ENCODE results near the gene KIF3A. TPM values are rescaled to one million over a fixed set of nuclear protein-coding genes. Genes with fewer than 3 reads are reported as not detected.

KIF3A gene
- total RNA-seq, 1 donor from 2014 or later, result 25.4 TPM

DNA sequence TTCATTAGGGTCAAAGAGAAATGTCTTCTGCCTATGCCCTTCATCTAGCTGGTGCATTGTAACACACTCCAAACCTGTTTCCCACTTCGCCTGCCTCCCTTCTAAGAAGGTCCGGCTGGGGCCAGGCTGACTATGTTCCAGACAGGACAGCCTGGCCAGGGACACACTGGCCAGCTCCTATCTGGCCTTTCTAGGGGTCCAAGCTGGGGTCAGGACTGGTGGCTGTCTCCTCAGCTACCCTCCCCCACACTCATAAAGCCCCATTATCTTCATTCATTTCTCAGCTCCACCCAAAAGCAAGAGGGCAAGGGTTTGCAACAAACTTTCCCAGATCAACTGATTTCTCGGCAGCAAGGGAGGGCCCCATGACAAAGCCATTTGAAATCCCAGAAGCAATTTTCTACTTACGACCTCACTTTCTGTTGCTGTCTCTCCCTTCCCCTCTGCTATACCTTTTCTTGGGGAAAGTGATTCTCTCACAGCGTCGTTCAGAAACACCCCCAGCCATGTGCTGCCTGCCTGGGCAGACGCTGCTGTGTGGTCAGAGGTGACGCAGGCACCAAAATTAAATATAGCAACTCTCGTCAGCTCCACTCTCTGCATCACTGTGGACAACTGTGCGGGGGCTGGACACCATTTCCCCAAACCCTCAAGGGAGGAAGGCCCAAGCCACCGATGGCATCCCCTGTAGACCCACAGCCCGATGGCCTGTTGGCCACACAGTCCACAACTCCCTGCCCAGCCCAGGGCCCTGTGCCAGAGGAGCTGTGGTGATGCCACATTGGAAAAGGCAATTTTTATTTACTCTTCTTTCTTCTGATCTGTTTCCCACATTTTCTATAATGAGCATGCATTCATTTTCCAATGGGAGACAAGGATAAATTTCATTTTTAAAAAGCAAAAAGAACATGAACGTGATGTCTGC, 73.3 kb downstream of the KIF3A start:
- Histone ChIP-seq H3K27me3 (ENCODE audit: insufficient read depth, low read length) (no peaks in the 10 kb centered on the region), H2AFZ (ENCODE audit: low read depth, low read length) (no peak overlapping the region), H3K4me3 (ENCODE audit: insufficient read depth, low read depth, low read length) (no peak overlapping the region), H3K9ac (ENCODE audit: low read length) (no peak overlapping the region), H3K4me1 (ENCODE audit: insufficient read depth, low read length) (no peaks in the 10 kb centered on the region), H3K4me2 (ENCODE audit: low read length) (no peak overlapping the region), H4K20me1 (ENCODE audit: insufficient read depth, low read length) (no peaks in the 10 kb centered on the region), H3K36me3 (ENCODE audit: insufficient read depth, low read length) (no peaks in the 10 kb centered on the region), H3K79me2 (ENCODE audit: insufficient read depth, low read length) (no peaks in the 10 kb centered on the region), H3K9me3 (ENCODE audit: insufficient read depth, low read depth, low read length) (no peaks in the 10 kb centered on the region), H3K27ac (ENCODE audit: low read depth, low read length) (no peak overlapping the region)
- TF ChIP-seq, protein P1, sequence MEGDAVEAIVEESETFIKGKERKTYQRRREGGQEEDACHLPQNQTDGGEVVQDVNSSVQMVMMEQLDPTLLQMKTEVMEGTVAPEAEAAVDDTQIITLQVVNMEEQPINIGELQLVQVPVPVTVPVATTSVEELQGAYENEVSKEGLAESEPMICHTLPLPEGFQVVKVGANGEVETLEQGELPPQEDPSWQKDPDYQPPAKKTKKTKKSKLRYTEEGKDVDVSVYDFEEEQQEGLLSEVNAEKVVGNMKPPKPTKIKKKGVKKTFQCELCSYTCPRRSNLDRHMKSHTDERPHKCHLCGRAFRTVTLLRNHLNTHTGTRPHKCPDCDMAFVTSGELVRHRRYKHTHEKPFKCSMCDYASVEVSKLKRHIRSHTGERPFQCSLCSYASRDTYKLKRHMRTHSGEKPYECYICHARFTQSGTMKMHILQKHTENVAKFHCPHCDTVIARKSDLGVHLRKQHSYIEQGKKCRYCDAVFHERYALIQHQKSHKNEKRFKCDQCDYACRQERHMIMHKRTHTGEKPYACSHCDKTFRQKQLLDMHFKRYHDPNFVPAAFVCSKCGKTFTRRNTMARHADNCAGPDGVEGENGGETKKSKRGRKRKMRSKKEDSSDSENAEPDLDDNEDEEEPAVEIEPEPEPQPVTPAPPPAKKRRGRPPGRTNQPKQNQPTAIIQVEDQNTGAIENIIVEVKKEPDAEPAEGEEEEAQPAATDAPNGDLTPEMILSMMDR (IDR thresholded peaks at IDR 0.05; ENCODE audit: insufficient read depth, low read depth, low read length), result no peak
- TF ChIP-seq EZH2 (IDR thresholded peaks at IDR 0.05; ENCODE audit: insufficient read depth, low read length), result no peak
- no peak for FAIRE-seq
- Mint-ChIP-seq H3K36me3 (ENCODE audit: low read depth, unreplicated experiment) (no peaks in the 10 kb centered on the region), H3K27me3 (ENCODE audit: low read depth, unreplicated experiment) (peaks cover 7% of the 10 kb centered on the region), H3K9me3 (ENCODE audit: unreplicated experiment) (peaks cover 1% of the 10 kb centered on the region), H3K27ac (ENCODE audit: unreplicated experiment) (peak overlapping the region; percentile 73), H3K4me1 (ENCODE audit: low read depth, unreplicated experiment) (peaks cover 38% of the 10 kb centered on the region), H3K4me3 (ENCODE audit: unreplicated experiment) (no peak overlapping the region)
- DNase-seq (ENCODE audit: low read depth), result no peak

DNA sequence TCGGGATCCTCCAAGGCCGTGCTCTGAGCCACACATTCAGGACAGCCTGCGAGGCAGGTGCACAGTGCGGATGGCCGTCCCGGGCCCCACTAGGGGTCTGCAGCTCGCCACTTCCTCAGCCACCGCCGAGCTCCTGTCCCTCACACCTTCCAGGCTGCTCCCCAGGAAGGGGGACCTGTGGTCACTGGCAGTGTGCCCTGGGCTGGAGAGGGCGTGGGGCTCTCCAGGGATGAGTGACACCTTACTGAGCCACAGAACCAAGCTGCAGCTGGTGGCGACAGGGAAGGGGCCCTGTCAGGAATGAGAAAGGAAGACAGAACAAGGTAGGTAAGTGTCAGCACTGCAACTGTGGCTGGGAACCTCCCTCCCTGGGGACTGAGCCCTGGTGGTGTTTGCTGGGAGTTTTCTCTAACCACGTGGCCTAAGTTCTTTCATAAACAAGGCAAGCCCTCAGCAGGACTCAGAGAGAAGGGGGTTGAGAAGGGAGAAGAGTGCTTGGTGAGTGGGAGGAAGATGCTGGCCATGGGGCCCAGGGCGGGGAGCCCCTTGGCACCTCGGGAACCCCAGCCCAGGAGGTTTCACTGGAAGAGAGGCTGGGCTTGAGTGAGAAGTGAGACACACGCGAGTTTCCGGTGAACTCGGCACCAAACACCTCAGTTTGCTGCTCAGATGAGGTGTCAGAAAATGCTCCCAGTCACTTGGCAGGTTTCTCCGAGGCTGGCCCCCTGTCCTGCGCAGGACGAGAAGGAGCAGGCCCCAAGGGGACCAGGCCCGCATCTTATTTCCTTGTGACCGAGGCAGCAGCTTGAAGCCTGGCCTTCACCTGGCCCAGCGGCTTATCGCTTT, 74.2 kb downstream of the KIF3A start:
- FAIRE-seq (no peak), DNase-seq (ENCODE audit: low read depth) (no peak)
- Histone ChIP-seq H3K4me2 (ENCODE audit: low read length) (no peak overlapping the region), H3K36me3 (ENCODE audit: insufficient read depth, low read length) (no peaks in the 10 kb centered on the region), H3K79me2 (ENCODE audit: insufficient read depth, low read length) (no peaks in the 10 kb centered on the region), H2AFZ (ENCODE audit: low read depth, low read length) (no peak overlapping the region), H3K4me1 (ENCODE audit: insufficient read depth, low read length) (no peaks in the 10 kb centered on the region), H4K20me1 (ENCODE audit: insufficient read depth, low read length) (no peaks in the 10 kb centered on the region), H3K27ac (ENCODE audit: low read depth, low read length) (no peak overlapping the region), H3K27me3 (ENCODE audit: insufficient read depth, low read length) (no peaks in the 10 kb centered on the region), H3K9me3 (ENCODE audit: insufficient read depth, low read depth, low read length) (no peaks in the 10 kb centered on the region), H3K4me3 (ENCODE audit: insufficient read depth, low read depth, low read length) (no peak overlapping the region), H3K9ac (ENCODE audit: low read length) (no peak overlapping the region)
- H3K27ac Mint-ChIP-seq (ENCODE audit: unreplicated experiment), result peak overlapping the region; percentile 55
- no peaks in the 10 kb centered on the region for H3K36me3 Mint-ChIP-seq (ENCODE audit: low read depth, unreplicated experiment)
- no peak overlapping the region for H3K4me3 Mint-ChIP-seq (ENCODE audit: unreplicated experiment)
- peaks cover 12% of the 10 kb centered on the region for H3K27me3 Mint-ChIP-seq (ENCODE audit: low read depth, unreplicated experiment)
- TF ChIP-seq, protein P1 (IDR thresholded peaks at IDR 0.05; ENCODE audit: insufficient read depth, low read depth, low read length), result no peak
- no peak for TF ChIP-seq EZH2 (IDR thresholded peaks at IDR 0.05; ENCODE audit: insufficient read depth, low read length)
- H3K9me3 Mint-ChIP-seq (ENCODE audit: unreplicated experiment), result no peaks in the 10 kb centered on the region
- H3K4me1 Mint-ChIP-seq (ENCODE audit: low read depth, unreplicated experiment), result peaks cover 37% of the 10 kb centered on the region

Measured in astrocyte (in vitro differentiated cells and primary cell).